Daoy (cell line): Measurements from ENCODE around the gene FASTKD3. TPM values are rescaled to one million over a fixed set of nuclear protein-coding genes. Genes with fewer than 3 reads are reported as not detected.

Source experiments
- DNase-seq: peaks from one replicate; pipeline ENCODE4 v3.0.0-alpha.2; 2015; ENCODE audit warnings: low read depth
- total RNA-seq: library from RNA; depleted of rRNA; stranded (reverse); fragments of >200 nt; shearing (Covaris generic); gene quantifications from 2 replicates; pipeline ENCODE4 v1.2.3, GENCODE V29; 2014

The FASTKD3 gene
- total RNA-seq, 1 experiment from 2014 or later, result 15.5 TPM

DNA sequence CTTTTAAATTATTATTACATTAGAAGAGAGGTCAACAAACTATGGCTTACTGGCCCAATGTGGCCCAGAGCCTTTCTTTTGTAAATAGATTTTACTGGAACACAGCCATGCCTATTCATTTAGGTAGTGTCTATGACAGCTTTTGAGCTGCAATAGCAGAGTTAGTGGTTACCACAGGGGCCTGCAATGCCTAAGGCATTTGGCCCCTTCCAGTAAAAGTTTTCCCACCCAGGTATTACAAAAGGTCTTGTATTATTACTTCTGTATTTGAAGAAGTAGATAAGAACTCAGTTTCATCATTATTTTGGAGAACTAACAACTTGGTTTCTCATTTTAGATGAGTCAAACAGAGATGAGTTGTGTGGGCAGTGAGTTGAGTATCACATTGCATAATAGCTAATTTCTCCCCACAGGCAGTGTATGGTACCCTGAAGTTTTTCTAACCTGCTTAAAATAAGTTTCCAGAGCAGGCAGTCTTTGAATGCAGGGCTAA lies 9.6 kb upstream of the FASTKD3 start:
- DNase-seq, result no peak

DNA sequence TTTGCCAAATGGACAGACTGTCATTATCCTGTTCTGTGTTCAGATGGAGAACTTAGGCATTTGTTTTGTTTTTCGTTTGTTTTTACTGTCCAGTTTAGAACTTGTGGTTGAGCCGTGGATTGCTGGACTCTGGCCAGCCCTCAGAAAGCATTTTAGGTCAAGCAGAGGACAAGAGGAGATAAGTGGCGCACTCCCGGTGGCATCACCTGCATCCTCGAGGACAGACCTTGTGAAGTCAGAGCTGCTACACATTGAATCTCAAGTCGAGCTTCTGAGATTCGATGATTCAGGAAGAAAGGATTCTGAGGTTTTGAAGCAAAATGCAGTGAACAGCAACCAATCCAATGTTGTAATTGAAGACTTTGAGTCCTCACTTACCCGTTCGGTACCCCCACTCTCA lies 9.0 kb upstream of the FASTKD3 start:
- no peak for DNase-seq

DNA sequence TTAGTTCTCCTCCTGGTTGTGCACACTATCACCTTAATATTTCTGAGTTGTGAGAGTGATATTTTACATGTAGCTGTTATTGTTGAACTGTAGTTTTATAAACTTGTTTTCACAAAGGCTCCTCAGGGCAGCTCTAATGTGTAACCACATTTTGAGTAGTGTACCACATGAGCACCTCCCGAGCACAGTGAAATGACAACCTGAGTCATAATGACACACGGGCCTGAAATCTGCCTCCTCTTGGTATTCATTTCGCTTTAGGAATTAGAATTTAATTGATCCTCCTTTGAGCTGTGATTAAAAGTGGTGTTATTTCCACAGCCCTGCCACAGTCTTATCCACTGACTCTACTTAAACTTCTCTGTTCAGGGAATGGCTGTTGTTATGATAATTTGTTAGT lies 8.0 kb upstream of the FASTKD3 start:
- peak; percentile 65 for DNase-seq

DNA sequence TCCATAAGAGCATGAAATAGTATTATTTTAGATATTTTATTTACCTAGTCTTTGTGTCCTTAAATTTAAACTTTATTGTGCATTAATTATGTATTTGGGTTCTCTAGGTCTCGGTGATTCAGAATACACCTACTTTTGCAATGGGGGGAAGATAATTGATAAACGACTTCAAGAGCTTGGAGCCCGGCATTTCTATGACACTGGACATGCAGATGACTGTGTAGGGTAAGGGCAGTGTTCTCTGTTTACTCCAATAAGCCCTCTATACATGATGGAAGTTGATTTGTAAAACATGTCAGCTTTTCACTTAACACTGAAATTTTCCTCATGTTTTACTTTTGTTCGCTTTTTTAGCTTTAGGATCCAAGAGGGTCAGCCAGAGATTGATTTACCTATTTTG lies 6.3 kb upstream of the FASTKD3 start:
- DNase-seq, result no peak

DNA sequence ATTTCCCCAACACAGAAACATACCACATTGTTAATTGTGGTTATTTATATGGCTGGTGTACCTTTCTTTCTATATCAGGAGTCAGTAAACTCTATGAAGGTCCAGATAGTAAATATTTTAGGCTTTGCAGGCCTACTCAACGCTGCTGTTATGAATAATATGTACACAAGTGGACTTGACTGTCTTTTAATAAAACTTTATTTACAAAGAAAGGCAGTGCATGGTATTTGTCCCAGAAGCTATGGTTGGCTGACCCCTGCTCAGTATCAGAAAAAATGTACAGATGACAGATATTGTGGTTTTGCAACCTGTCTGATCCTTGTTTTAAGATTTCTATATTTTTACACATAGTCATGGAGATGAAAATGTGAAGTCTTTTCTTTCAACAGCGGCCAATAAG lies 5.8 kb upstream of the FASTKD3 start:
- DNase-seq, result no peak

DNA sequence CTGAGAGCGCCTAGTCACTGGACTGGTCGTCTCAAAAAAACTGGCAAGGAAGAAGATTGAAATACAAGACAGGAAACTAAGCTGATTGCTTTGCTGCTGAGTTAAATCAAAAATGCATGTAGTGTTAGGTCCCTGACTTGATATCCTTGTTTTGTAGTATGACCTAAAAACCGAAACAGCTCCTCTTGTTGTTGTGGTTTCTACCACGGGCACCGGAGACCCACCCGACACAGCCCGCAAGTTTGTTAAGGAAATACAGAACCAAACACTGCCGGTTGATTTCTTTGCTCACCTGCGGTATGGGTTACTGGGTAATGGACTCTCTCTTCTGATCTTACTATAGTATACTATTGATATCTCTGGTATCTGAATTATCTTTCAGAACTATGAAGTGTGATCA lies 4.4 kb upstream of the FASTKD3 start:
- no peak for DNase-seq

DNA sequence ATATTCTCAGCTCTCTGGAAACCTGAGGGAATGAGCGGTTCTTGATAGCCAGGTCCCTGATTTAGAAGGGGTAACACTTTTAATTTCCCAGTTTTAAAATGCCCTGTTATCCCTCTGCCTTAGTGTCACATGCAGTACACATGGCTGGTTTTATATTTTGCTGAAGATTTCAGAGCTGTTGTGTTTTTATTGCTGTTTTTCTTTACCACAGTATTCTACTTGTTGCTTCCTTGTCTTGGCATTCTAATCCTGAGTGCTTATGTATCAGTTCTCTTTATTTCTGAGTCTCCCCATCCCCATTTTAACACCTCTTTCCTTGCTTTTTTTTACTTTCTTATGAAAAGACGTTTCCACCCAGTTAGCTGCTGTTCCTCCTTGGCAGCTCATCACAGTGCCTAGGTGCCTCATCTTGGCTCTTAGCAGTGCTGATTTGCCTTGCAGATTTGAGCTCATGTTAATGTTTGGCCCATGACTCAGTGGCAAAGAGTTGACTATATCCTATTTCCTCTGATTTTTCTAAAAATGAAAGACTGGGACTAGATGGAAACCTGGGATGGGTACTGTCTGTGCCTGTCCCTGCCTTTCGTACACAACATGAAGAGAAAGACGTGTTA lies 3.8 kb upstream of the FASTKD3 start:
- no peak for DNase-seq

DNA sequence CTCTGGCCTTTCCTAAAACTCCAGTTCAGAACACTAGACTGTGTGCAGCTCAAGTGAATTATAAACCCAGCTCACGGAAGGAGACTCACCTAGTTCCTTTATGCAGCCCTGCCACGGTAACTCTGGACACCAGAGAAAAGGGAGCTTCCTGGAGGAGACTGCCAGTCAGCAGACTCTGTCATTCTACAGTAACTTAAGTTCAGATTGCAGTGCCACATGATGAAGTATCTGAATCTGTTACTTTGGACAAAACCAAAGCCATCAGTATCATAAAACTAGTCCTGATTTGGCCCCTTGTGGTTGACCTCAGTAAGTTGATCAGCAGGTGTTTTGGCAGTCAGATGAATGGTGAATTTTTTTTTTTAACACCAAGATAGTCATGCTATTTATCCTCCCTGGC lies 2.8 kb upstream of the FASTKD3 start:
- DNase-seq, result no peak

DNA sequence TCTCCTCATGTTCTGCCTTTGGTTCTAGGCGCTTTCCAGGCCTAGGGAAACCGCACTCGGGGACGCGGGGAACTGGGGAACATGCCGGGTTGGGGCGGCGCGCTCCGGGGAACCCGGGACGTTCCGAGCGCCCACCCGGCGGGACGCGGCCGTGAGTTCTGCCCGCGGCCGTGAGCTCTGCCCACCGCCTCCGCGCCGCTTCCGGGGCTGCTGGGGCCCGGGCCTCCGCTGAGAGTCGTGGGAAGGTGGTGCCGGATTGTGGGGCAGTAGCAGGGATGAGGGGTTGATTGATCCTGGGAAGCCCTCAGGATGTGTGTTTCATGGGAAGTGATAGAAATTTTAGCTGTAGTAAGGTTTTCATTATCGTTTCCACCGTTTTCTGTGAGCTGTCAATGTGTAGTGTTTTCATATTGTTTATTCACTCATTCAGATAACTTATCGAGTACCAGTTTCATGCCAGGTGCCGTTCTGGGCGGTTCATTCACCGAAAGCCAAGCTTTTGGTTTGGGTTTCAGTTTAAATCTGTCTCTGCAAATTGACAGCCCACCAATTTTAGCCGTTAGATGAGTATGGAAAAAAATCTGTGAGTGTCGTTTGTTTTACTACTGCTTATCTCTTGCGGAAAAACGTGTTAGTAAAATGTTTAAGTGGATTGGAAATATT lies 774 bp upstream of the FASTKD3 start:
- DNase-seq, result peak; percentile 29

DNA sequence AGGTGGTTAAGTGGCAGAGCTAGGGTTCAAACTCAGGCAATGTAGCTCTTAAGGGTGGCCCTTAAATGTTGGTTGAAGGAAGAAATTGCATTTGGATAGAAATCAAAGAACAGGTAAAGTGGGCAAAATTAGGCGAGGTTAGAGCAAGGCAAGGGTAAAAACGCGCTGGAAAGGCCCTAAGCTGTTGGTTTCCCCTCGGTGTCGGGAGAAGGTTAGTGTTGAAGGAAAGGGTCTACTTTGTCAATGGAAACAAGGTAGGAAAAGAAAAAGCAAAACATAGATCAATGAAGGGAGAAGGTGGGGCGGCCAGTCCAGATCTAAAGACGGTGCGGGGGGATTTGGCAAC lies 431 bp downstream of the FASTKD3 start:
- peak; percentile 9 for DNase-seq

DNA sequence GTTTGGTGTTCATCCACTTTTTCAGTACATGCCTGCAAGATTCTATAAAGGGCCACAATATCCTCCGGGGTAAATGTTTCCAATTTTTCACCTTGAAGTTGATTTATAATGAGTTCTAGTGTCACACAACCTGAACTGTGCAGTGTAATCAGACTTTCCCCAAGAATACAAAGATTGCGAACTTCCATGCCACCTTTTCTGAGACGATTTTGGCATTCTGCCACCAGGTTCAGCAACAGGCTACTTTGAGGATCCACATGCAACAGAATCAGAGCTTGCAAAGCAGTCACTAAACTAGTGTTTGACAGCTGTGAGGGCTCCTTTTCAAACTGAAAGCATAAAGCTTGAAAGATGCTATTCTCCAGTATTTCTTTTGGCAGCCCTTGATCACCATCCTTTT lies 1.6 kb downstream of the FASTKD3 start:
- no peak for DNase-seq

DNA sequence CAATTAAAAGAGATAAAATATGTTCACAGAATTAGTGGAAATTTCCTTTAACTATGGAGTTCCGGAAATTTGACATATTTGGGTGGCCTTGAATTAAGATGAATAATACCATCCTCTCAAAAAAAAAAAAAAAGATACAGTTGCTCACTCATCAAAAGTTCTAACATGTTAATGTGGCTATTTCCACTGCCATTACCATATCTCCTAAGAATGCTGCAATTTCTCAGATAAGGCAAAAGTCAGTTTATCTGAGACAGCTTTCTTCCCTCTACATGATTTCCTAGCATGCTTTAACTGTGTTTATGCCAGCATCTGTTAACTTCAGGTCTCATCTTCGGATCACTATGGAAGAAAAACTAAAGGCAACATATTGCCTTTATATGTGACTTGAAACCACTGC lies 2.6 kb downstream of the FASTKD3 start:
- DNase-seq, result no peak

DNA sequence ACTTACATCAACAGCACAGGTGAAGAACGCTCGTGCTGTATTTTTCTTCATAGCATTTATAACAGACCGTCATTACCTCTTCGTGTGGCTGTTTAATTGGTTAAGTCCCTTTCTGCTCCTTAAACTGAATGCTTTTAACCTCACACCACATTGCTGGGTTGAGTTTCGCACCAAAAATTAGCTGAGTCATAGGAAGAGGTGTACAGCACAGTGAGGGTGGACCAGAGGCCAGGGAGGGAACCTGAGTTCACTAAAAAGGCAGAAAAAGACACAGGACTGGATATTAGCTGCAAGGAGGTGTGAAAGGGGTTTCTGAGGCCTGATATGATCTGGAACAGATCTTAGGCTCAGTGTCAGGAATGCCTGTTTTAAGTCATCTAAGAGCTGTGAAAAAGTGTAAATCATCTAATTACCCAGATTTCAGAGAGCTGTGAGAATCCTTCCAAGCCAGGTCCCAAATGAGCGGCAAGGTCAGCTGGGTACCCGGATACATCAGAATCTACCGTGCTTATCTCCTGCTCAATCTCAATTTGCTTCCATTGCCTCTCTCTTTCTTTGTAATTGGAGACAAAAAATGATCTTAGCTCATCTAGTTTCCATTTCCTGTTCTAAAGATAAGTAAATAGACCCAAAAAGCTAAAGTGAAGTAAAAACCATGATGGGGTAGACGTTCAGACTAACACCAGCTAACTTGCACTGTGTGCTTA lies 10.8 kb downstream of the FASTKD3 start:
- DNase-seq, result no peak

DNA sequence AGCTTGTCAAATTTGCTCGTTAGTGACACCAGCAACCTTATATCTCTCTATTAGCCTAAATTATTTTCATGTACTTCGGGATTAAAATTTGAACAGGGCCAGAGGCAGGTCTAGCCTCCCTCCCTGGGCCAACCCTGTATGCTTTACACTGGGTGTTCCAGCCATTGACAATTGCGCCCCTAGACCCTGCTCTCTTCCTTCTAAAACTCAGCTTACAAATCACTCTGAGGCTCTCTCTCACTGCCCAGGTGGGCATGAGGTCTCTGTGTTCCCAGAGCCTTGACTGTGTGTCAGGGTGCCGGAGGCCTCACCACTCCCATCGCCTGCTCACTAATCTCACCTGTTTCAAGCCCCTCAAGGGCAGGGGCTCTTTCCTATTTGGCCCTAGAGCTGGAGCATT lies 11.5 kb downstream of the FASTKD3 start:
- no peak for DNase-seq

DNA sequence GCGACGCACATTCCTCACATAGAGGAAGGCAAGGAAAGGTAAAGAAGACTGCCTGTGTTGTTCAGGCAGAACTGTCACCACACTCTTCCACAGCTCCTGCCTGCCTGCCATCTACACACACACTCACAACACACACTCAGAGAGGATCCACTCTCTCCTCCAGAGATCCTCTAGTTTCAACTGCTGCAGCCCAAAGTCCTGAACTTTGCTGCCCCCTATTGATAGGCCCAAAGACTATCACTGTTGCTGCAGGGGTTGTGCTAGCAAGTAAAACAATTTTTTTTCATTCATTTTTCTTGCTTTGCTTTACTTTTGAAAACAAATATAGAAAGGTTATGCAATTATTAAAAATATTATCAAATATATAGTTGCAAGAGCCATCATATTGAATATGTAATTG lies 12.0 kb downstream of the FASTKD3 start:
- DNase-seq, result peak; percentile 42

DNA sequence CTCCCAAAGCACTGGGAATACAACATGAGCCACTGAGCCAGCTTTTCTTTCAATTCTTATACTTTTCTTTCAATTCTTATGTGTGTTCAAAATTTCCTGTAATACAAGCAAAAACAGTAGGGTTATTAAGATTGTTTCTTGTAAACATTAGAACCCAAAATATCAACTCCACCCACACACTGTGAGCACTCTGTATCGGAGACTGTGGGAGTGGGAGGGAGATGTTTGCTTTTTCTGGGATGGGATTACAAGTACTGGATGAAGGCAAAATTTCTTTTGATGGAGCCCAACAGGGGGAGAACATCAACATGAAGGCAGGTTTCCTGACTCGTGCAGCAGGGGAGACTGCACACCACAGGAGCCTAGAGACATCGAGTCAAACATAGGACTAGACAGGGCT lies 13.2 kb downstream of the FASTKD3 start:
- no peak for DNase-seq

DNA sequence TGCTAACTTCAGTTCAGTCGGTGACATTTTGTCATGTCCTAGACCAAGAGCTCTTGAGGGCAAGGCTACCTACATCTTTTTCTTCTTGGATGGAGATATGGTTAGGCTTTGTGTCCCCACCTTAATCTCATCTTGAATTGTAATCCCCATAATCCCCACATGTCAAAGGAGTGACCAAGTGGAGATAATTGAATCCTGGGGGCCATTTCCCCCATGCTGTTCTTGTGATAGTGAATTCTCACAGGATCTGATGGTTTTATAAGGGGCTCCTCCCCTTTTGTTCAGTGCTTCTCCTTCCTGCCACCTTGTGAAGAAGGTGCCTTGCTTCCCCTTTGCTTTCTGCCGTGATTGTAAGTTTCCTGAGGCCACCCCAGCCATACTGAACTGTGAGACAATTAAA lies 15.8 kb downstream of the FASTKD3 start:
- DNase-seq, result no peak

DNA sequence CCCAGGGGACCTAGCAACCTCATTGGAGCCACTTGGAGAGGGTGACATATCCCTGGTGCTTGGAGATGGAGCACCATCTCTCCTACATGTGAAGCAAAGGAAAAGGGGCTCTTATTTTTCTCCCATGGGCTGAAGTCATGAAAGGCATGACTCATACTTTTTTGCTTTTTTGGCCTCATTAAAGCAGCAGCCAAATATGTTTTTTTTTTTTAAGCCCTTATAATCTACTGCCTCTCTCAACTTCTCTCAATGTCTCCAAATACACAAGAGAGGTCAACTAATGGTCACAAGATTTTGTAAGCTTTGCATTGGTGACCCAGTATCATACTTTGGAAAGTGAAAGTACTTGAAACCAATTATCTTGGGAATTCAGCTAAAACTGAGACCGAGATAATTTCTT lies 16.3 kb downstream of the FASTKD3 start:
- DNase-seq, result no peak

DNA sequence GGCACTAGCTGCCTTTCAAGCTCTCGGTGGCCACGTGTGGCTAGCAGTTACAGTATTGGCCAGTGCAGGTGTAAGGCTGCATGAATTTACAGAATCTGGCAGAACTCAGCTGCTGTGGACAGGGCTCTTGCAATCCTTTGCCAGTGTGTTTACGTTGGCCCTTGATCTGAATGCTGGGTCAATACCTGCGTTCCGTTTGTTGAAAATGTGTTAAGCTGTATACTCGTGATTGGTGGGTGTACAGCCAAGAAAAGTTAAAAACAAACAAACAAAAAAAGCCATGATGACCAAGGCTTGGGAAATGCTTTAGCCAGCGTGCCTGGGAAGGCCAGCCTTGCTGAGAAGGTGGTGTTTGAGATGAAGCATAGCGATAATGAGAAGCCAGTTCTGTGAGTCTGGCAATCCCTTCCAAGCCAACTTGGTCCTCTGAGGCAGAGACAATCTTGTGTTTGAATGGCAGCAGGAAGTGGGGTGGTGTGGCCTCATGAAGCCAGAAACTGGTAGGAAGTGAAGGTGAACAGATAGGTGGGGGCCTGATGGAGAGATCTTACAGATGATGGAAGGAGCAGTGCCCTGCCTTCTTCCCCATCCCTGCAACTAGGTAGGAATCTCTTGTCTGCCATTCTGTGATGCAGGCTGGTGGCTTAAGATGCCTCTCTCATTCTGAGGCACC lies 17.1 kb downstream of the FASTKD3 start:
- DNase-seq, result no peak

DNA sequence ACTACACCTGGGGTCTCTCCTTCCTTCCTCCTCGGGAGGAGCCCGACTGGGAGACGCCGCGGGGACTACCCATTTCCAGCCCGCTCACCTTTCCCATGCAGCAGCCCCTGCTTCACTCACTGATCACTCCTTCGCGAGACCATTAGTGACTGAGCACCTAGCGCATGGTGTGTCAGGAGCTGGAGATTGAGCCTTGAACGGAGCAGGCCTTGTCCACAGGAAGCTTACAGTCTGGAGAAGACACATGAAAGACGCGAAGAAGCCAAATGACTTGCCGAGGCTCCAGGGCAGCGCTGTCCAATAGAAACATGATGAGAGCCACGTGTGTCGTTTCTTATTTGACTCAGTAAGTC lies 17.6 kb downstream of the FASTKD3 start:
- no peak for DNase-seq

DNA sequence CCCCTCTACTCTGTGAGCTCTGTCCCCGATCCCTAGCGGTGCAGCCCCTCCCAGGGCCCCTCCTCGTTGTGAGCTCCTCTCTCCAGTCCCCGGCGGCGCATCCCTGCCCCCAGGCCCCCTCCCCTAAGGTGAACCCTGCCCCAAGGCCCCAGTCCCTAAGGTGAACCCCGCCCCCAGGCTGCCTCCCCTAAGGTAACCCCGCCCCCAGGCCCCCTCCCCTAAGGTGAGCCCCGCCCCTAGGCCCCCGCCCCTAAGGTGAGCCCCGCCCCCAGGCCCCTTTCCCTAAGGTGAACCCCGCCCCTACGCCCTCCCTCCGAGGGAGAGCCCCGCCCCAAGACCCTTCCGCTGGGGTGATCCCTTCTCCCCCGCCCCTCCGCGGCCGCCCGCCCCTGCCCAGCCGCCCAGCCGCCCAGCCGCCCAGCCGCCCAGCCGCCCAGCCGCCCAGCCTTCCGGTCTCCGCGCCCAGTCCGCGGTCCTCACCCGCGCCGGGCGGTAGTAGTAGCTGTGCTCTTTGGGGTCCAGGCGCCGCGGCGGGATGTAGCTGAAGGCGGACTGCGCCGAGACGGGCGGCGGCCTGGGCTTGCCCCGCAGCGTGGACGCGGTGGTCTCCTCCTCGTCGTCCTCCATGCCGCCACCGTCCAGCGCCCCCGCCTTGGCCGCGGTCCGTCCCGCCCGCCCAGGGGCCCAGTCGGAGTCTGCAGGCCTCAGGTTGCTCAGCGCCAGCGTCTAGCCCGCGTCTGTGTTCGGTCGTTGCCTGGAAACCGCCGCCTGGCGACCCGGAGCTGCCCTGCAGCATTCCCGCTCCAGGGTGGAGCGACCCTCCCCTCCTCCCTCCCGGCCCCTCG lies 18.2 kb downstream of the FASTKD3 start, which contains the start of gene CFAP90:
Gene CFAP90, minus strand, starts transcription at position 739 of the 845 bp plus-strand sequence. Its CDS starts 112 bp downstream, at position 627.
- peak; percentile 50 for DNase-seq
